Vagina (tissue), 2 donors: ENCODE measurements around the gene FAM117B. TPM values are rescaled to one million over a fixed set of nuclear protein-coding genes. Genes with fewer than 3 reads are reported as not detected.

Experiments used
- DNase-seq, 2 donors: peaks; one replicate each; pipeline ENCODE4 v3.0.0-alpha.2; 2017; ENCODE audit errors: extremely low spot score in 2 of 2
- H3K27ac ChIP-seq: fragments of 200-600 bp; sonication (generic); one replicate; pipeline ENCODE4 v1.5.1; 2019
- H3K27me3 ChIP-seq: fragments of 200-600 bp; sonication (generic); one replicate; pipeline ENCODE4 v1.5.1; 2019
- H3K36me3 ChIP-seq, 2 donors: fragments of 200-600 bp; sonication (generic); one replicate each; pipeline ENCODE4 v1.5.1; 2017 to 2019
- H3K4me1 ChIP-seq: fragments of 200-600 bp; sonication (generic); one replicate; pipeline ENCODE4 v1.5.1; 2019
- H3K4me3 ChIP-seq, 2 donors: fragments of 200-600 bp; sonication (generic); 1 replicate in 1 of 2; 2 replicates in 1 of 2; pipeline ENCODE4 v1.5.1; 2016 to 2019
- H3K9me3 ChIP-seq: fragments of 200-600 bp; sonication (generic); one replicate; pipeline ENCODE4 v1.5.1; 2019
- POLR2A ChIP-seq, 2 donors: fragments of 450-650 bp; IDR thresholded peaks; one replicate each; pipeline ENCODE4 v1.6.1; 2017; ENCODE audit warnings: antibody characterized with exemption in 2 of 2, mild to moderate bottlenecking in 2 of 2, moderate library complexity in 2 of 2
- POLR2AphosphoS5 ChIP-seq, 2 donors: sonication (generic); formaldehyde crosslinking; IDR thresholded peaks; one replicate each; pipeline ENCODE4 v1.9.0; 2017; ENCODE audit warnings: antibody characterized with exemption in 2 of 2, mild to moderate bottlenecking in 2 of 2, low read depth in 1 of 2; ENCODE audit not compliant: insufficient read depth in 1 of 2
- intact Hi-C: fragments of 100-400 bp; cut with DNase I; formaldehyde crosslinking; loops from one replicate; pipeline ENCODE4 v1.15.1; 2023
- total RNA-seq: library from RNA; depleted of rRNA; stranded (reverse); fragments of >200 nt; gene quantifications from one replicate; pipeline ENCODE4 v1.2.3, GENCODE V29; 2016
- TF ChIP-seq, protein P1 (sequence below), 3 experiments: fragments of 450-650 bp in 2 of 3; fragments of 200-600 bp in 1 of 3; sonication (generic) in 1 of 3; IDR thresholded peaks; one replicate each; pipeline ENCODE4 v1.5.1; 2017 to 2019; ENCODE audit warnings: antibody characterized with exemption in 3 of 3, mild to moderate bottlenecking in 2 of 3, moderate library complexity in 2 of 3

The FAM117B gene
- total RNA-seq, 1 donor from 2014 or later = 13.5 TPM

DNA sequence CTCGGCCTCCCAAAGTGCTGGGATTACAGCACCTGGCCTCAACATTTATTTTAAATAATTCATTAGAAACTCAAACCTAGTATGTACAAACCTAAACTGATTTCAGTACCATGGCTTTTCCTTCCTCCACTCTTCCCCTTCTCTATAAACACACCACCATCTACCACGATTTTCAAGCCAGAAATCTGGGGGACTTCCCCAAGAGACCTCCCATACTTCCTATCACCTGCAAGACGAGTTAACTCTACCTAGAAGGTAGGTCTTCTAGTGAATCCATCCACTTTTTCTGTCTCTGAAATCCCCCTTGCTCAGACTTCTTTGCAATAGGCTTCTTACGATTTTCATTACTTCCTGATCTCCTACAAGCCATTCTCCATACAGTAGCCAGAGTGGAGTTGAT is 7.7 kb upstream of the FAM117B start:
- DNase-seq = no peak
- intact Hi-C loops = no loop called here
- no peak for TF ChIP-seq POLR2AphosphoS5 (IDR thresholded peaks at IDR 0.05; ENCODE audit: insufficient read depth in 1 of 2, low read depth in 1 of 2)
- no peak for TF ChIP-seq POLR2A (IDR thresholded peaks at IDR 0.05)
- TF ChIP-seq, protein P1, sequence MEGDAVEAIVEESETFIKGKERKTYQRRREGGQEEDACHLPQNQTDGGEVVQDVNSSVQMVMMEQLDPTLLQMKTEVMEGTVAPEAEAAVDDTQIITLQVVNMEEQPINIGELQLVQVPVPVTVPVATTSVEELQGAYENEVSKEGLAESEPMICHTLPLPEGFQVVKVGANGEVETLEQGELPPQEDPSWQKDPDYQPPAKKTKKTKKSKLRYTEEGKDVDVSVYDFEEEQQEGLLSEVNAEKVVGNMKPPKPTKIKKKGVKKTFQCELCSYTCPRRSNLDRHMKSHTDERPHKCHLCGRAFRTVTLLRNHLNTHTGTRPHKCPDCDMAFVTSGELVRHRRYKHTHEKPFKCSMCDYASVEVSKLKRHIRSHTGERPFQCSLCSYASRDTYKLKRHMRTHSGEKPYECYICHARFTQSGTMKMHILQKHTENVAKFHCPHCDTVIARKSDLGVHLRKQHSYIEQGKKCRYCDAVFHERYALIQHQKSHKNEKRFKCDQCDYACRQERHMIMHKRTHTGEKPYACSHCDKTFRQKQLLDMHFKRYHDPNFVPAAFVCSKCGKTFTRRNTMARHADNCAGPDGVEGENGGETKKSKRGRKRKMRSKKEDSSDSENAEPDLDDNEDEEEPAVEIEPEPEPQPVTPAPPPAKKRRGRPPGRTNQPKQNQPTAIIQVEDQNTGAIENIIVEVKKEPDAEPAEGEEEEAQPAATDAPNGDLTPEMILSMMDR (IDR thresholded peaks at IDR 0.05) = no peak
- no peaks in the 10 kb centered on the region for H3K36me3 ChIP-seq
- H3K27ac ChIP-seq = no peak overlapping the region
- H3K4me1 ChIP-seq = no peaks in the 10 kb centered on the region
- no peak overlapping the region for H3K4me3 ChIP-seq
- no peaks in the 10 kb centered on the region for H3K9me3 ChIP-seq
- H3K27me3 ChIP-seq = no peaks in the 10 kb centered on the region

DNA sequence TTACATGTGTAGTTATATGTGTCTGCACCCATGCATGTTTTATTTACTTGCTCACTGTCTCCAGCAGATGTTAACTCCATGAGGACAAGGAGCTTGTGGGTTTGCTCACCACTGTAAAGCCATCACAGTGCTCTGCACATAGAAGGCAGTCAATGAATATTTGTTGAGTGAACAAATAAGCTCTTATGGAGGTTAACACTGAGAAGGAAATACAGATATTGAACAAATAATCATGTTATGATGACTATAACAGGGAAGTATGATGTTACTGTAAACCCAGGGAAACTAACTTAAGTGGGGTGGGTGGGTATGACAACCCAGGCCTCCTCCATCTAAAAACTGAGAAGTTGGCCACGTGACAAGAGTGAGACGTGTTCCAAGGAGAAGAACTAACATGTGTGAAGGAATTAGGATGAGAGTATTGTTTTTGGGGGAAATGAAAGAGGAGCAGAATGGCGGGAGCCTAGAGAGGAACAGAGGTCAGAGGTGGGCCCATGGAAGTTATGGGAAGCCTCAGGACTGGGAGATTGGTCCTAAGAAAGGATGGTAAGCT is 6.0 kb upstream of the FAM117B start:
- H3K9me3 ChIP-seq = no peaks in the 10 kb centered on the region
- no peaks in the 10 kb centered on the region for H3K4me1 ChIP-seq
- no peak overlapping the region for H3K27ac ChIP-seq
- no peaks in the 10 kb centered on the region for H3K36me3 ChIP-seq
- intact Hi-C loops = no loop called here
- no peaks in the 10 kb centered on the region for H3K27me3 ChIP-seq
- DNase-seq = no peak
- no peak overlapping the region for H3K4me3 ChIP-seq
- TF ChIP-seq POLR2A (IDR thresholded peaks at IDR 0.05) = no peak
- TF ChIP-seq, protein P1 (IDR thresholded peaks at IDR 0.05) = no peak
- TF ChIP-seq POLR2AphosphoS5 (IDR thresholded peaks at IDR 0.05; ENCODE audit: insufficient read depth in 1 of 2, low read depth in 1 of 2) = no peak

DNA sequence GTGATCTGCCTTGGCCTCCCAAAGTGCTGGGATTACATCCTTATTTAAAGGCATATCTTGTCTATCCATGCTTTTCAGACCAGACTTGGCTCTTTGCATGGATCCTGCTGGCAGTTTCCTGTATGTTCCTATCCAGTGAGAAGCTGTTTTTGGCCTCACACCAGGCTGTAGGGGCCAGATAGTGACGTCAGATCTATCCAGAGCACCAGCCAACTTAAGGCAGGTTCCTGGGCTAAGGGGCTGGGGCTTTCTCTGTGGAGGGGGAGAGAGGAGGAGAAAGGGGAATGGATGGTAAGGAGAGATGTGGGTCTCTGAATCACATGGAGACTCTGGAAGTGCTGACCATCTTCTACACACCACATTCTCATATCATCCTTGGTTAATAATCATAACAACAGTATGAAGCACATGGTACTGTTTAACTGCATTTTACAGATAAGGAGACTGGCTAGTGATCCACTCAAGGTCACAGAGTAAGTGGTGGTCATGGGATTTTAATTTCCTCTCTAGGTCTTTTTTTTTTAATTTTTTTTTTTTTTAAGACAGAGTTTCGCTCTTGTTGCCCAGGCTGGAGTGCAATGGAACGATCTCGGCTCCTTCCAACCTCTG is 2.0 kb upstream of the FAM117B start:
- intact Hi-C loops = no loop called here
- Histone ChIP-seq H3K27ac (no peak overlapping the region), H3K36me3 (no peaks in the 10 kb centered on the region), H3K9me3 (no peaks in the 10 kb centered on the region), H3K4me1 (peaks cover 15% of the 10 kb centered on the region), H3K27me3 (no peaks in the 10 kb centered on the region), H3K4me3 (no peak overlapping the region)
- DNase-seq = no peak
- TF ChIP-seq POLR2A (IDR thresholded peaks at IDR 0.05) (no peak), POLR2AphosphoS5 (IDR thresholded peaks at IDR 0.05; ENCODE audit: insufficient read depth in 1 of 2, low read depth in 1 of 2) (no peak)
- TF ChIP-seq, protein P1 (IDR thresholded peaks at IDR 0.05) = no peak

DNA sequence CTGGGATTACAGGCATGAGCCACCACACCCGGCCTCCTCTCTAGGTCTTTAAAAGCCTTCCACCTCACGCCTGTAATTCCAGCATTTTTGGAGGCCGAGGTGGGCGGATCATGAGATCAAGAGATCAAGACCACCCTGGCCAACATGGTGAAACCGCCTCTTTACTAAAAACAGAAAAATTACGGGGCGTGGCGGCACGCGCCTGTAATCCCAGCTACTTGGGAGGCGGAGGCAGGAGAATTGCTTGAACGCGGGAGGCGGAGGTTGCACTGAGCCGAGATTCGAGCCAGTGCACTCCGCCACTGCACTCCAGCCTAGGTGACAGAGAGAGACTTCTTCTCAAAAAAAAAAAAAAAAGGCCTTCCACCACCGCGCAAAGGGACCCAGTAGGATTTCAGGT is 1.3 kb upstream of the FAM117B start:
- peaks cover 15% of the 10 kb centered on the region for H3K4me1 ChIP-seq
- TF ChIP-seq, protein P1 (IDR thresholded peaks at IDR 0.05) = no peak
- TF ChIP-seq POLR2AphosphoS5 (IDR thresholded peaks at IDR 0.05; ENCODE audit: insufficient read depth in 1 of 2, low read depth in 1 of 2) (no peak), POLR2A (IDR thresholded peaks at IDR 0.05) (no peak)
- DNase-seq = no peak
- H3K4me3 ChIP-seq = no peak overlapping the region
- no peaks in the 10 kb centered on the region for H3K27me3 ChIP-seq
- no peak overlapping the region for H3K27ac ChIP-seq
- no peaks in the 10 kb centered on the region for H3K36me3 ChIP-seq
- intact Hi-C loops = no loop called here
- H3K9me3 ChIP-seq = no peaks in the 10 kb centered on the region

DNA sequence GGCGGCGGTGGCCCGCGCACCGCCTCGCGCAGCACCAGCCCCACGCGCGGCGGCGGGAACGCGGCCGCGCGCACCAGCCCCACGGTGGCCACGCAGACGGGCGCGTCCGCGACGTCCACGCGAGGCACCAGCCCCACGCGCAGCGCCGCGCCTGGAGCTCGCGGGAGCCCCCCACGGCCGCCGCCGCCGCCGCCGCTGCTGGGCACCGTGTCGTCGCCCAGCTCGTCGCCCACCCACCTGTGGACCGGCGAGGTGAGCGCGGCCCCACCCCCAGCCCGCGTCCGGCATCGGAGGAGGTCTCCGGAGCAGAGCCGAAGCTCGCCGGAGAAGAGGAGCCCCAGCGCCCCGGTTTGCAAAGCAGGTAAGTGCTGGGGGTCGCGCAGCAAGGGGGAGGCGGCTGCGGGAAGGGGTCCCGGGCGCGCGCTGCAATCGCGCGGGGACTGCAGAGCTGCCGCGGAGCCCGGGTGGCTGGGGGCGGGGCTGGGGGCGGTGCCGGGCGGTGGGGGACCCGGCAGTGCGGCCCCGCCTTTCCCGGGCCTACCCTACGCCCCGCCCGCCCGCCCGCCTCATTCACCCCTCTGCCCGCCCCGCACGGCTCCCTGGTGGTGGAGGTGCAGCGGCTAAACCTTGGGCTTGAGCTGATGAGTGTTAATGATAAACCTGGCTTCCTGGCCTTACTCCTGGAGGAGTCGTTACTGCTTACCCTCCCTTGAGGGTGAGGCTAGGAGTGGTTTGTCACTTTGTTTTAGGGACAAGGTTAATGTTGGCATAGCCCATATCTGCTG is 851 bp downstream of the FAM117B start:
- Histone ChIP-seq H3K36me3 (no peaks in the 10 kb centered on the region), H3K27me3 (no peaks in the 10 kb centered on the region), H3K9me3 (no peaks in the 10 kb centered on the region), H3K27ac (peak overlapping the region; percentile 92), H3K4me3 (peak overlapping the region; percentile 74 to 99), H3K4me1 (peaks cover 15% of the 10 kb centered on the region)
- intact Hi-C loops = no loop called here
- no peak for DNase-seq
- TF ChIP-seq POLR2AphosphoS5 (IDR thresholded peaks at IDR 0.05; ENCODE audit: insufficient read depth in 1 of 2, low read depth in 1 of 2) (no peak), POLR2A (IDR thresholded peaks at IDR 0.05) (no peak)
- TF ChIP-seq, protein P1 (IDR thresholded peaks at IDR 0.05) = no peak
